ENCODE measurements around the gene DTWD2.
"Not testable (repeated sequence)": the region's sequence is repeated elsewhere in the genome, so short reads cannot be mapped to it uniquely, and the experiment has no call there.

Gene DTWD2

GRCh38 chr5:118937393-118938061 lies 50.8 kb downstream of the DTWD2 start:
- Histone ChIP-seq H3K4me1 (ENCODE audit: insufficient read depth, low read length) (no peaks in the 10 kb centered on the region), H3K27me3 (ENCODE audit: control insufficient read depth in 1 of 2, insufficient read depth in 2 of 2, low read length in 2 of 2) (no peaks in the 10 kb centered on the region), H3K27ac (ENCODE audit: low read depth, low read length) (no peak overlapping the region), H3K9me3 (ENCODE audit: low read length) (no peaks in the 10 kb centered on the region), H3K4me3 (ENCODE audit: low read depth in 1 of 2, low read length in 2 of 2) (no peak overlapping the region), H3K9ac (ENCODE audit: low read length) (no peak overlapping the region), H3K36me3 (ENCODE audit: insufficient read depth, low read length) (no peaks in the 10 kb centered on the region)

DNA sequence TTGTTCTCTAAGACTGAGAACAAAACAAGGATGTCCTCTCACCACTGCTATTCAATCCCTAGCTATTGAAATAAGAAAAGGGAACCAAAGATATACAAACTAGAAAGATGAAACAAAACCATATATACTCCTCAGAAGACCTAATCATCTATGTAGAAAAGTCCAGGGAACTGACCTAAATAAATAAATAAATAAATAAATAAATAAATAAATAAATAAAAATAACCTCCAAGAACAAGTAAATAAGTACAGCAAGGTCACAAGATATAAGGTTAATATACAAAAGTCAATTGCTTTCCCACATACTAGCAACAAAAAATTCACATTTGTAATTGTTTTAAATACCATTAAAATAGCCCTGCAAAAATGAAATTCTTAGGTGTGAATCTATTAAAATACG lies 54.6 kb downstream of the DTWD2 start:
- Histone ChIP-seq H3K27ac (ENCODE audit: low read depth, low read length) (no peak overlapping the region), H3K27me3 (ENCODE audit: control insufficient read depth in 1 of 2, insufficient read depth in 2 of 2, low read length in 2 of 2) (no peaks in the 10 kb centered on the region), H3K9me3 (ENCODE audit: low read length) (peaks cover 4% of the 10 kb centered on the region), H3K36me3 (ENCODE audit: insufficient read depth, low read length) (no peaks in the 10 kb centered on the region), H3K4me3 (ENCODE audit: low read depth in 1 of 2, low read length in 2 of 2) (no peak overlapping the region), H3K4me1 (ENCODE audit: insufficient read depth, low read length) (no peaks in the 10 kb centered on the region), H3K9ac (ENCODE audit: low read length) (no peak overlapping the region)

- no peak overlapping the region for H3K9ac ChIP-seq (ENCODE audit: low read length)
- peaks cover 4% of the 10 kb centered on the region for H3K9me3 ChIP-seq (ENCODE audit: low read length)
- H3K27me3 ChIP-seq (ENCODE audit: control insufficient read depth in 1 of 2, insufficient read depth in 2 of 2, low read length in 2 of 2), result no peaks in the 10 kb centered on the region
- H3K27ac ChIP-seq (ENCODE audit: low read depth, low read length), result no peak overlapping the region
- H3K36me3 ChIP-seq (ENCODE audit: insufficient read depth, low read length), result no peaks in the 10 kb centered on the region
- no peaks in the 10 kb centered on the region for H3K4me1 ChIP-seq (ENCODE audit: insufficient read depth, low read length)
- no peak overlapping the region for H3K4me3 ChIP-seq (ENCODE audit: low read depth in 1 of 2, low read length in 2 of 2)
Measured at GRCh38 chr5:118931564-118931963, 56.8 kb downstream of the DTWD2 start.

DNA sequence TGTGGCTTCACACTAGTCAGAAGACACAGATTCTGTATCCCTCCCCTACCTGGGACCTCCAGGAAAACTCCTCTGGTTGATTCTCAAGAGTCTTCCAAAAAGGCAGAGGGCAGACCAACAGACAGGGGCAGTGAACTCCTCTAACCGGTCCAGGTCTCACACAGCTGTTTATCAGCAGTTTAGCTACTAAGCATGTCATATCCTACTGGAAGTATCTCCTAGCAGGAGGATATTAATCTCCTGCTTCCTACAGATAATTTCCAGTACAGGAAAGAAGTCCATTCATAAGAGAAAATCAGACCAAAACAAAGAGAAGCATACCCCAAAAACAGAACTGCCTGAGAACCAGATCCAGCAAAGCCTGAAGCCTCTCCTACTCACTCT lies 64.3 kb downstream of the DTWD2 start:
- H3K4me3 ChIP-seq (ENCODE audit: low read depth in 1 of 2, low read length in 2 of 2), result no peak overlapping the region
- no peak overlapping the region for H3K27ac ChIP-seq (ENCODE audit: low read depth, low read length)
- H3K27me3 ChIP-seq (ENCODE audit: control insufficient read depth in 1 of 2, insufficient read depth in 2 of 2, low read length in 2 of 2), result no peaks in the 10 kb centered on the region
- H3K9me3 ChIP-seq (ENCODE audit: low read length), result no peaks in the 10 kb centered on the region
- H3K36me3 ChIP-seq (ENCODE audit: insufficient read depth, low read length), result no peaks in the 10 kb centered on the region
- H3K9ac ChIP-seq (ENCODE audit: low read length), result no peak overlapping the region
- peaks cover 9% of the 10 kb centered on the region for H3K4me1 ChIP-seq (ENCODE audit: insufficient read depth, low read length)

GRCh38 chr5:118923295-118924005 lies 64.9 kb downstream of the DTWD2 start:
- peaks cover 11% of the 10 kb centered on the region for H3K4me1 ChIP-seq (ENCODE audit: insufficient read depth, low read length)
- H3K4me3 ChIP-seq (ENCODE audit: low read depth in 1 of 2, low read length in 2 of 2), result no peak overlapping the region
- no peaks in the 10 kb centered on the region for H3K9me3 ChIP-seq (ENCODE audit: low read length)
- H3K27ac ChIP-seq (ENCODE audit: low read depth, low read length), result no peak overlapping the region
- no peak overlapping the region for H3K9ac ChIP-seq (ENCODE audit: low read length)
- H3K27me3 ChIP-seq (ENCODE audit: control insufficient read depth in 1 of 2, insufficient read depth in 2 of 2, low read length in 2 of 2), result no peaks in the 10 kb centered on the region
- no peaks in the 10 kb centered on the region for H3K36me3 ChIP-seq (ENCODE audit: insufficient read depth, low read length)

DNA sequence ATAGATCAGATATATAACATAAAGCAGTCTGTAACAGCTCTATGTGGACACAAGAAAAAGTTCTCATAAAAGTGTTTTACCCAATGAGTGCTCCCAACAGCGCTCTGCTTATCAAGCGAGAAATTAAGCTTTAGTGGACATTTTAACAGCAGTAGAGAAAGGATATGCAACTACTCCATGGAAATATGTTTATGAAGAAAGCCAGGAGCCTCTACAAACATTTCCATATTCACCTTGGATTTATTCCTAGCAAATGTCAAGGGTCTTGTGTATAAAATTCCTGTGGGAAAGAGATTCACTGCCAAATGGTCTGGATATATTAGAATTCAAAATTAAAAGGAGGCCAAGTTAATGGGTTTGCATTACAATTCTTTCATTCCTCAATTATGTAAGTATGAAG lies 66.5 kb downstream of the DTWD2 start:
- H3K36me3 ChIP-seq (ENCODE audit: insufficient read depth, low read length), result no peaks in the 10 kb centered on the region
- no peak overlapping the region for H3K27ac ChIP-seq (ENCODE audit: low read depth, low read length)
- H3K9ac ChIP-seq (ENCODE audit: low read length), result no peak overlapping the region
- H3K9me3 ChIP-seq (ENCODE audit: low read length), result no peaks in the 10 kb centered on the region
- no peaks in the 10 kb centered on the region for H3K27me3 ChIP-seq (ENCODE audit: control insufficient read depth in 1 of 2, insufficient read depth in 2 of 2, low read length in 2 of 2)
- H3K4me1 ChIP-seq (ENCODE audit: insufficient read depth, low read length), result peaks cover 11% of the 10 kb centered on the region
- H3K4me3 ChIP-seq (ENCODE audit: low read depth in 1 of 2, low read length in 2 of 2), result no peak overlapping the region

DNA sequence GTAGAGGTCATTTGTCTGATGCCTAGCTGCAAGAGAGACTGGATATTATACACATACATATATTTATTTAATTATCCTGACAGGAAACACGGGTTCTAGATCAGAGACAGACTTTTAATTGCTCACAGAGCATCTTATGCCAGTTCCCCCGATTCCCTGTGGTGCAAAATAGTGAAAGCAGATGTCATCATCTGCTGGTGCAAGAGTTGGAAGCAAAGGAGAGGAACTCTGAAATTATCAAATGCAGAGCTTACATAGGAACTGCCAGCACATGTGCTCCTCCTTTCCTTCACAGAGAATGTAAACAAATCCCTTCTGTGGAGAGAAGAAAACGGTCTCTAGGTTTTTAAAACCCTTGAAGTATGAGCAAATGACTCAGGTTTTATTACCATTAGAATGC lies 69.3 kb downstream of the DTWD2 start:
- Histone ChIP-seq H3K9ac (ENCODE audit: low read length) (no peak overlapping the region), H3K4me1 (ENCODE audit: insufficient read depth, low read length) (peaks cover 11% of the 10 kb centered on the region), H3K4me3 (ENCODE audit: low read depth in 1 of 2, low read length in 2 of 2) (no peak overlapping the region), H3K27ac (ENCODE audit: low read depth, low read length) (no peak overlapping the region), H3K27me3 (ENCODE audit: control insufficient read depth in 1 of 2, insufficient read depth in 2 of 2, low read length in 2 of 2) (no peaks in the 10 kb centered on the region), H3K36me3 (ENCODE audit: insufficient read depth, low read length) (no peaks in the 10 kb centered on the region), H3K9me3 (ENCODE audit: low read length) (no peaks in the 10 kb centered on the region)

- H3K4me3 ChIP-seq (ENCODE audit: low read depth in 1 of 2, low read length in 2 of 2), result no peak overlapping the region
- no peaks in the 10 kb centered on the region for H3K36me3 ChIP-seq (ENCODE audit: insufficient read depth, low read length)
- no peak overlapping the region for H3K9ac ChIP-seq (ENCODE audit: low read length)
- H3K27me3 ChIP-seq (ENCODE audit: control insufficient read depth in 1 of 2, insufficient read depth in 2 of 2, low read length in 2 of 2), result no peaks in the 10 kb centered on the region
- no peaks in the 10 kb centered on the region for H3K9me3 ChIP-seq (ENCODE audit: low read length)
- no peak overlapping the region for H3K27ac ChIP-seq (ENCODE audit: low read depth, low read length)
- peaks cover 11% of the 10 kb centered on the region for H3K4me1 ChIP-seq (ENCODE audit: insufficient read depth, low read length)
Measured at GRCh38 chr5:118918232-118918631, 70.1 kb downstream of the DTWD2 start.

GRCh38 chr5:118907536-118907935 lies 80.8 kb downstream of the DTWD2 start:
- not testable (repeated sequence) for H3K36me3 ChIP-seq (ENCODE audit: insufficient read depth, low read length); H3K27me3 ChIP-seq (ENCODE audit: control insufficient read depth in 1 of 2, insufficient read depth in 2 of 2, low read length in 2 of 2); H3K9me3 ChIP-seq (ENCODE audit: low read length); H3K4me1 ChIP-seq (ENCODE audit: insufficient read depth, low read length); H3K4me3 ChIP-seq (ENCODE audit: low read depth in 1 of 2, low read length in 2 of 2); H3K27ac ChIP-seq (ENCODE audit: low read depth, low read length); H3K9ac ChIP-seq (ENCODE audit: low read length)

- Histone ChIP-seq H3K27ac (ENCODE audit: low read depth, low read length) (no peak overlapping the region), H3K4me1 (ENCODE audit: insufficient read depth, low read length) (no peaks in the 10 kb centered on the region), H3K36me3 (ENCODE audit: insufficient read depth, low read length) (no peaks in the 10 kb centered on the region), H3K4me3 (ENCODE audit: low read depth in 1 of 2, low read length in 2 of 2) (no peak overlapping the region), H3K9ac (ENCODE audit: low read length) (no peak overlapping the region), H3K27me3 (ENCODE audit: control insufficient read depth in 1 of 2, insufficient read depth in 2 of 2, low read length in 2 of 2) (no peaks in the 10 kb centered on the region), H3K9me3 (ENCODE audit: low read length) (no peaks in the 10 kb centered on the region)
Measured at GRCh38 chr5:118906947-118907346, 81.4 kb downstream of the DTWD2 start.

DNA sequence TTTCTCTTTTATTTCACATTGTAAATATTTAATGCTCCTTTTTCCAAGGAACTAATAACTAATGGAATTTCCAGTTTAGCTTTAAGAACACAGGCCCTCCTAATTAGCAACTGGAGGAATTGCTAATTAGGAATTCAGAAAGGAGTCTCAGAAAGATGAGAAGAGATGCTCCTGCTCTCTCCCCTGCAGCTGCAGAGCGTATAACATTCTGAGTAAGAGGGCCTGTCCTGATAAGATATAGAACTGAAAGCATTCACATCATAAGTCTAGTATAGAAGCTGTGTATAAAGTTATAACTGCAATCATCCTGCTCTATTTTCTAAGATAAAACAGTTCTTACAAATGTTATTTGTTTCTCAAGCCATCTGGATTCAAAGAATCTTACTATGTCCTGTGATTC lies 83.2 kb downstream of the DTWD2 start:
- Histone ChIP-seq H3K4me3 (ENCODE audit: low read depth in 1 of 2, low read length in 2 of 2) (no peak overlapping the region), H3K4me1 (ENCODE audit: insufficient read depth, low read length) (no peaks in the 10 kb centered on the region), H3K27me3 (ENCODE audit: control insufficient read depth in 1 of 2, insufficient read depth in 2 of 2, low read length in 2 of 2) (no peaks in the 10 kb centered on the region), H3K9me3 (ENCODE audit: low read length) (no peaks in the 10 kb centered on the region), H3K9ac (ENCODE audit: low read length) (no peak overlapping the region), H3K27ac (ENCODE audit: low read depth, low read length) (no peak overlapping the region), H3K36me3 (ENCODE audit: insufficient read depth, low read length) (no peaks in the 10 kb centered on the region)

All from muscle layer of colon (tissue), 2 donors.